HEK293 (cell line): Measurements from ENCODE around the gene GATM.

Experiments used
- YY1 ChIP-seq: fragments of 450-650 bp; formaldehyde crosslinking; IDR thresholded peaks from 2 replicates; pipeline ENCODE4 v1.5.1; 2018; ENCODE audit warnings: missing biosample characterization, missing genetic modification characterization
- ZNF548 ChIP-seq: fragments of 450-650 bp; formaldehyde crosslinking; IDR thresholded peaks from 2 replicates; pipeline ENCODE4 v1.5.1; 2016; ENCODE audit warnings: missing biosample characterization, missing genetic modification characterization
- TF ChIP-seq, protein P1 (sequence below): fragments of 450-650 bp; formaldehyde crosslinking; IDR thresholded peaks from 2 replicates; pipeline ENCODE4 v1.5.1; 2016; ENCODE audit warnings: missing biosample characterization, missing genetic modification characterization
- TF ChIP-seq, protein P2 (sequence below): fragments of 450-650 bp; formaldehyde crosslinking; IDR thresholded peaks from 2 replicates; pipeline ENCODE4 v1.5.1; 2016; ENCODE audit warnings: missing biosample characterization, missing genetic modification characterization
- TF ChIP-seq, protein P3 (sequence below): fragments of 450-650 bp; formaldehyde crosslinking; IDR thresholded peaks from 2 replicates; pipeline ENCODE4 v1.5.1; 2016; ENCODE audit warnings: missing biosample characterization, missing genetic modification characterization

DNA sequence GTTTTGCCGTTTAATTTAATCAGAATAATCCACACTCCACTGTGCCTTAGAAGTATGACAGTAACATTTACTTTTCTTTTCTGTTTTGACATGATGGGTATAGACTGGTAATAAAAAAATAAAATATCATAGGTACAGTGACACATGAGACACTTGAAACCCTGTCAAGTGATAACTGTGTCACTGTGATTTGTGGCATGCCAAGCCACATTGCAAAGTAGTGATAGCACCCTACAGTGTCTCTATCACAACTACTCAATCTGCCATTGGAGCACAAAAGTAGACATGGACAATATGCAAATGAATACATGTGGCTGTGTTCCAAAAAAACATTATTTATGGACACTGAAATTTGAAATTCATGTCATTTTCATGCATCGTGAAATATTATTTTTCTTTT lies 22.5 kb downstream of the GATM start:
- TF ChIP-seq, protein P1, sequence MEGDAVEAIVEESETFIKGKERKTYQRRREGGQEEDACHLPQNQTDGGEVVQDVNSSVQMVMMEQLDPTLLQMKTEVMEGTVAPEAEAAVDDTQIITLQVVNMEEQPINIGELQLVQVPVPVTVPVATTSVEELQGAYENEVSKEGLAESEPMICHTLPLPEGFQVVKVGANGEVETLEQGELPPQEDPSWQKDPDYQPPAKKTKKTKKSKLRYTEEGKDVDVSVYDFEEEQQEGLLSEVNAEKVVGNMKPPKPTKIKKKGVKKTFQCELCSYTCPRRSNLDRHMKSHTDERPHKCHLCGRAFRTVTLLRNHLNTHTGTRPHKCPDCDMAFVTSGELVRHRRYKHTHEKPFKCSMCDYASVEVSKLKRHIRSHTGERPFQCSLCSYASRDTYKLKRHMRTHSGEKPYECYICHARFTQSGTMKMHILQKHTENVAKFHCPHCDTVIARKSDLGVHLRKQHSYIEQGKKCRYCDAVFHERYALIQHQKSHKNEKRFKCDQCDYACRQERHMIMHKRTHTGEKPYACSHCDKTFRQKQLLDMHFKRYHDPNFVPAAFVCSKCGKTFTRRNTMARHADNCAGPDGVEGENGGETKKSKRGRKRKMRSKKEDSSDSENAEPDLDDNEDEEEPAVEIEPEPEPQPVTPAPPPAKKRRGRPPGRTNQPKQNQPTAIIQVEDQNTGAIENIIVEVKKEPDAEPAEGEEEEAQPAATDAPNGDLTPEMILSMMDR (tag by site-specific recombination) = no peak
- TF ChIP-seq, protein P2, sequence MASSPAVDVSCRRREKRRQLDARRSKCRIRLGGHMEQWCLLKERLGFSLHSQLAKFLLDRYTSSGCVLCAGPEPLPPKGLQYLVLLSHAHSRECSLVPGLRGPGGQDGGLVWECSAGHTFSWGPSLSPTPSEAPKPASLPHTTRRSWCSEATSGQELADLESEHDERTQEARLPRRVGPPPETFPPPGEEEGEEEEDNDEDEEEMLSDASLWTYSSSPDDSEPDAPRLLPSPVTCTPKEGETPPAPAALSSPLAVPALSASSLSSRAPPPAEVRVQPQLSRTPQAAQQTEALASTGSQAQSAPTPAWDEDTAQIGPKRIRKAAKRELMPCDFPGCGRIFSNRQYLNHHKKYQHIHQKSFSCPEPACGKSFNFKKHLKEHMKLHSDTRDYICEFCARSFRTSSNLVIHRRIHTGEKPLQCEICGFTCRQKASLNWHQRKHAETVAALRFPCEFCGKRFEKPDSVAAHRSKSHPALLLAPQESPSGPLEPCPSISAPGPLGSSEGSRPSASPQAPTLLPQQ = no peak
- TF ChIP-seq ZNF548 (tag by site-specific recombination) (no peak), YY1 (tag by site-specific recombination) (no peak)
- TF ChIP-seq, protein P3, sequence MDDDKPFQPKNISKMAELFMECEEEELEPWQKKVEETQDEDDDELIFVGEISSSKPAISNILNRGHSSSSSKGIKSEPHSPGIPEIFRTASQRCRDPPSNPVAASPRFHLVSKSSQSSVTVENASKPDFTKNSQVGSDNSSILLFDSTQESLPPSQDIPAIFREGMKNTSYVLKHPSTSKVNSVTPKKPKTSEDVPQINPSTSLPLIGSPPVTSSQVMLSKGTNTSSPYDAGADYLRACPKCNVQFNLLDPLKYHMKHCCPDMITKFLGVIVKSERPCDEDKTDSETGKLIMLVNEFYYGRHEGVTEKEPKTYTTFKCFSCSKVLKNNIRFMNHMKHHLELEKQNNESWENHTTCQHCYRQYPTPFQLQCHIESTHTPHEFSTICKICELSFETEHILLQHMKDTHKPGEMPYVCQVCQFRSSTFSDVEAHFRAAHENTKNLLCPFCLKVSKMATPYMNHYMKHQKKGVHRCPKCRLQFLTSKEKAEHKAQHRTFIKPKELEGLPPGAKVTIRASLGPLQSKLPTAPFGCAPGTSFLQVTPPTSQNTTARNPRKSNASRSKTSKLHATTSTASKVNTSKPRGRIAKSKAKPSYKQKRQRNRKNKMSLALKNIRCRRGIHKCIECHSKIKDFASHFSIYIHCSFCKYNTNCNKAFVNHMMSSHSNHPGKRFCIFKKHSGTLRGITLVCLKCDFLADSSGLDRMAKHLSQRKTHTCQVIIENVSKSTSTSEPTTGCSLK (tag by site-specific recombination) = no peak
